Vagina (tissue), 2 donors: ENCODE measurements around the gene CREG2.

ENCODE experiments used
- POLR2AphosphoS5 ChIP-seq, 2 donors: sonication (generic); formaldehyde crosslinking; IDR thresholded peaks; one replicate each; pipeline ENCODE4 v1.9.0; 2017; ENCODE audit warnings: antibody characterized with exemption in 2 of 2, mild to moderate bottlenecking in 2 of 2, low read depth in 1 of 2; ENCODE audit not compliant: insufficient read depth in 1 of 2
- TF ChIP-seq, protein P1 (sequence below), 3 experiments: fragments of 450-650 bp in 2 of 3; fragments of 200-600 bp in 1 of 3; sonication (generic) in 1 of 3; IDR thresholded peaks; one replicate each; pipeline ENCODE4 v1.5.1; 2017 to 2019; ENCODE audit warnings: antibody characterized with exemption in 3 of 3, mild to moderate bottlenecking in 2 of 3, moderate library complexity in 2 of 3

DNA sequence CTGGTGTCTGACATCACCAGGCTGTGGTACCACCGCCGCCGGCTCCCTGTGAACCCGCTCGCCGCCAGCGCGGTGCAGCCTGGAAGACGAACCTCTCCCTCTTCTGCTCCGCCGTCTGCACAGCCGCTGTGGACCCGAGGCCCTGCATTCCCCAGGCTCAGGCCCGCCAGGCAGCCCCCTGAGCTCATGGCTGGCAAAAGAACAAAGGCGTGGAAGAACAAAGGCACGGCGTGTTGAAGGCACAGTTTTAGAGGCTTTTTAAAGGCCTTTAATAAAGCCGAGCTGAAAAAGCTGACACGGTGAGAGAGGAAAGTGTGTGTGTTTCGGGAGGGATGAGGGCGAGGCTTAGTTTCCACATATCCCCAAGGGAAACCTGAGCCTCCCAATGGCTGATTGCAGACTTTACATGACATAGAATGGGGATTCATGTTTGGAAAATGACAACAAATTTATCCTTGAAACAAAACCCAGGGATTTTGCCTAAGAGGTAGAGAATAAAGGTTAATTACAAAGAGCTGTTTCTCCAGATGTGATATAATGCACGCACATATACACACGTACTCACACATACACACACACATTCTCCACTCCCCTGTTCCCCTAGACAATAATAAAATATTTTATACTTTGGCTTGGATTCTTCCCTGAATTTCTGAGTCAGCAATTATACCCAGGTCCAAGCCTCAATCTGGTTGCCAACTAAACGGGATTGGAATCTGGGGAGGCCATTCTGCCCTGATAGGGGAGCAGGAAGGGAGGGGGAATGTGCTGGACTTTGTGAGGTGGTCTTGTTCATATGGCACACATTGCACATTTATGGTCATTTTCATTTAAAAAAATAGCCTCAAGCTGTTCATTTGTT is 47.9 kb upstream of the CREG2 start:
- TF ChIP-seq, protein P1, sequence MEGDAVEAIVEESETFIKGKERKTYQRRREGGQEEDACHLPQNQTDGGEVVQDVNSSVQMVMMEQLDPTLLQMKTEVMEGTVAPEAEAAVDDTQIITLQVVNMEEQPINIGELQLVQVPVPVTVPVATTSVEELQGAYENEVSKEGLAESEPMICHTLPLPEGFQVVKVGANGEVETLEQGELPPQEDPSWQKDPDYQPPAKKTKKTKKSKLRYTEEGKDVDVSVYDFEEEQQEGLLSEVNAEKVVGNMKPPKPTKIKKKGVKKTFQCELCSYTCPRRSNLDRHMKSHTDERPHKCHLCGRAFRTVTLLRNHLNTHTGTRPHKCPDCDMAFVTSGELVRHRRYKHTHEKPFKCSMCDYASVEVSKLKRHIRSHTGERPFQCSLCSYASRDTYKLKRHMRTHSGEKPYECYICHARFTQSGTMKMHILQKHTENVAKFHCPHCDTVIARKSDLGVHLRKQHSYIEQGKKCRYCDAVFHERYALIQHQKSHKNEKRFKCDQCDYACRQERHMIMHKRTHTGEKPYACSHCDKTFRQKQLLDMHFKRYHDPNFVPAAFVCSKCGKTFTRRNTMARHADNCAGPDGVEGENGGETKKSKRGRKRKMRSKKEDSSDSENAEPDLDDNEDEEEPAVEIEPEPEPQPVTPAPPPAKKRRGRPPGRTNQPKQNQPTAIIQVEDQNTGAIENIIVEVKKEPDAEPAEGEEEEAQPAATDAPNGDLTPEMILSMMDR (IDR thresholded peaks at IDR 0.05) = no peak
- no peak for TF ChIP-seq POLR2AphosphoS5 (IDR thresholded peaks at IDR 0.05; ENCODE audit: insufficient read depth in 1 of 2, low read depth in 1 of 2)
